Measurements from ENCODE around the gene GXYLT1.
"Not testable (repeated sequence)": the region's sequence is repeated elsewhere in the genome, so short reads cannot be mapped to it uniquely, and the experiment has no call there.

The GXYLT1 gene

GRCh38 chr12:42144158-42144407 lies 591 bp downstream of the GXYLT1 start:
- no peak for DNase-seq (ENCODE audit: low read depth)

- no peak for DNase-seq (ENCODE audit: low read depth)
Measured at GRCh38 chr12:42143452-42144157, 1.1 kb downstream of the GXYLT1 start.

GRCh38 chr12:42141981-42142606 lies 2.6 kb downstream of the GXYLT1 start:
- no peak for DNase-seq (ENCODE audit: low read depth)

- DNase-seq (ENCODE audit: low read depth) = peak; percentile 28
Measured at GRCh38 chr12:42140901-42141300, 3.8 kb downstream of the GXYLT1 start.

- DNase-seq (ENCODE audit: low read depth) = peak; percentile 42
Measured at GRCh38 chr12:42135259-42135814, 9.3 kb downstream of the GXYLT1 start.

- no peak for DNase-seq (ENCODE audit: low read depth)
Measured at GRCh38 chr12:42130672-42131402, 13.8 kb downstream of the GXYLT1 start.

- DNase-seq (ENCODE audit: low read depth) = peak; percentile 52
Measured at GRCh38 chr12:42129595-42130204, 15.0 kb downstream of the GXYLT1 start.

GRCh38 chr12:42128888-42129287 lies 15.8 kb downstream of the GXYLT1 start:
- no peak for DNase-seq (ENCODE audit: low read depth)

- DNase-seq (ENCODE audit: low read depth) = no peak
Measured at GRCh38 chr12:42128327-42128726, 16.3 kb downstream of the GXYLT1 start.

GRCh38 chr12:42126963-42127362 lies 17.7 kb downstream of the GXYLT1 start:
- DNase-seq (ENCODE audit: low read depth) = no peak

GRCh38 chr12:42125388-42125767 lies 19.3 kb downstream of the GXYLT1 start:
- DNase-seq (ENCODE audit: low read depth) = no peak

GRCh38 chr12:42124764-42125387 lies 19.8 kb downstream of the GXYLT1 start:
- DNase-seq (ENCODE audit: low read depth) = no peak

GRCh38 chr12:42119085-42119633 lies 25.5 kb downstream of the GXYLT1 start:
- DNase-seq (ENCODE audit: low read depth) = peak; percentile 68

- DNase-seq (ENCODE audit: low read depth) = no peak
Measured at GRCh38 chr12:42118136-42118879, 26.4 kb downstream of the GXYLT1 start.

GRCh38 chr12:42109031-42109430 lies 35.6 kb downstream of the GXYLT1 start:
- DNase-seq (ENCODE audit: low read depth) = no peak

GRCh38 chr12:42106791-42107190 lies 37.9 kb downstream of the GXYLT1 start:
- DNase-seq (ENCODE audit: low read depth) = not testable (repeated sequence)

GRCh38 chr12:42104784-42105183 lies 39.9 kb downstream of the GXYLT1 start:
- no peak for DNase-seq (ENCODE audit: low read depth)

- DNase-seq (ENCODE audit: low read depth) = no peak
Measured at GRCh38 chr12:42104087-42104486, 40.6 kb downstream of the GXYLT1 start.

GRCh38 chr12:42103155-42103554 lies 41.5 kb downstream of the GXYLT1 start:
- DNase-seq (ENCODE audit: low read depth) = no peak

GRCh38 chr12:42102720-42103119 lies 42.0 kb downstream of the GXYLT1 start:
- no peak for DNase-seq (ENCODE audit: low read depth)

- DNase-seq (ENCODE audit: low read depth) = no peak
Measured at GRCh38 chr12:42099433-42099832, 45.2 kb downstream of the GXYLT1 start.

Measured in GM04504 (cell line).